HG03457 (cell line): ENCODE data around the gene HIF1A.

ENCODE experiments used
- ATAC-seq: cut with Tn5 transposase; IDR thresholded peaks from one replicate; pipeline ENCODE4 v1.9.1; 2021; ENCODE audit warnings: moderate number of reproducible peaks; ENCODE audit not compliant: unreplicated experiment

HIF1A gene

GRCh38 chr14:61672796-61673195 lies 22.5 kb upstream of the HIF1A start:
- no peak for ATAC-seq

GRCh38 chr14:61673305-61673704 lies 22.0 kb upstream of the HIF1A start:
- ATAC-seq = no peak

GRCh38 chr14:61675291-61675690 lies 20.0 kb upstream of the HIF1A start:
- no peak for ATAC-seq

DNA sequence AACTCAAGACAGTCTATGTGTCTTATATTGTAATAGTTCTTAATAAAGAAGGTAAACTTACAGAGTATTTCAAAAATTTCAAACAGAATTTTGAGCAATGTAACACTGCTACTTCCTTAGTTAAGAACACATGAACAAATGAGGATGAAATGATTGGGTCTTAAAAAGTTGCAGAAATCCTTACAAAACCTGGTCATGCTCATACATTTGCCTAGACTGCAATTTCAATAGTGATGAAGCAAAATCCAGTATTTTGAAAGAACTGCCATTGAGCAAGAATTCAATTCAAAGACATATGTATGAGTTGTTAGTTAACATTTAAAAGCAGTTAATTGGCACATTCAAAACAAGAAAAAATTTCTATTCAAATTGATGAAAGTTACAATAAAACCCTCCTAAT lies 17.8 kb upstream of the HIF1A start:
- no peak for ATAC-seq

DNA sequence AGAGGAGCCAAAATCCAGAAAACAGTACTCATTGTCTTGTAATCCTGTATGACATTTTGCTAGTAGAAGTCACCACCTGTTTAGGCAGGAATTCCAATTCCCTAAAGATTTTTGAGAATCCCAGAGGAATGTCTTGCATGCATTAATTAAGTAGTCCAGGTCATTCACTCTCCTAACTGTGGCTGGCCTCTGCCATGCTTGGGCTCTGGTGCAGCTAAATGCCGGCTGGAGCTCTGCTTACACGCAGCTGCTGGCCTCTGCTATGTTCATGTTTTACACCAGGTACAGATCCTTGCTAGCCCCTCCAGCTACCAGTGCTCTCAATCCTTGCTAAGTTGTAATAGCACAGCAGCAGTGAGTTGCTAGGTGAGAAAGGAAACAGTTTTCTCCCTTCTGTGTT lies 16.3 kb upstream of the HIF1A start:
- no peak for ATAC-seq

DNA sequence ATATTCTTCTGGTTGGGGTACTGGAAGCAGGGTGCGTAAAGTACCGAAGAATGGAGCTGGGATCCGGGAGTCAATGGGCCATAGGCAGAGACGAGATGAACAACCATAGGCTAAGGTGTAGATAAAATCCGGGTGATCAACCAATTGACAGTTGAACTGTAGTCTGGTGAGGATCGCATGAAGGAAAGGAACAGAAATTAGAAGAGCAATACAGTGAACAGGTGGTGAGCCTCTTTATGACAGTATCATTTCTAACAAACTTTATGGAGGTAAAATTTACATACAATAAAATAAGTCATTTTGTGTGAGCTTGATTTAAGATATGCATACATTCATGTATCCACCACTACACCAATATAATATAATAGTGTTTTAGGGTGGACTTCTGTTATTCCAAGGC lies 13.9 kb upstream of the HIF1A start:
- ATAC-seq = no peak

- no peak for ATAC-seq
Measured at GRCh38 chr14:61683108-61683507, 12.2 kb upstream of the HIF1A start.

DNA sequence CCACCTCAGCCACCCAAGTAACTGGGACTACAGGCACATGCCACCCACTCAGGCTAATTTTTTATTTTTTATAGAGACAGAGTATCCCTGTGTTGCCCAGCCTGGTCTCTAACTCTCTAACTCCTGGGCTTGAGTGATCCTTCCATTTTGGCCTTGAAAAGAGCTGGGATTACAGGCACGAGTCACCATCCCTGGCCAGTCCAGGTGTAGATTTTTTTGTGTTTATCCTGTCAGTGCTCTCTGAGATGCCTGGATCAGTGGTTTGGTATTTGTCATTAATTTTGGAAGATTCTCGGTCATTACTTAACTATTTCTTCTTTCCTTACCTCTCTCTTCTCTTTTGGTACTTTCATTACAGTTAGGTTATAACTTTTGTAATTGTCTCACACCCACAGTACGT lies 5.3 kb upstream of the HIF1A start:
- no peak for ATAC-seq

DNA sequence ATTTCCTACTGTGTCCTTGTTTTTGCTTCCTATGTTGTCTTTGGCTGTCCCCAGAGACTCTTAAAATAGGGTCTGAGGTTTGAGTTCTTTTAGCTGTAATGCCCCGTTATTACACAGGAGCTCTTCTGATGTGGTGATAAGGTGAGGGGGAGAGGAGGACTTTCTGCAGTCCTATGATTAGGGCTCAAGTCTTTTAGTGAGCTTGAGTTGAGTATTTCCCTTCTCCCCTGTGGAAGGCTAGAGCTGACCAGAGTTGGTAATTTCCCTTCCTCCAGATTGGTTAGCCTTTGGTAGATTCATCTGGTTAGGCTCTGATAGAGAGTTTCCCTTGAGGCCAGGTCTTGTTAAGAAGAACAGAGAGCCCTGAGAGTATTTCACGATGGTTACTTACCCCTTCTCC lies 4.3 kb upstream of the HIF1A start:
- no peak for ATAC-seq

DNA sequence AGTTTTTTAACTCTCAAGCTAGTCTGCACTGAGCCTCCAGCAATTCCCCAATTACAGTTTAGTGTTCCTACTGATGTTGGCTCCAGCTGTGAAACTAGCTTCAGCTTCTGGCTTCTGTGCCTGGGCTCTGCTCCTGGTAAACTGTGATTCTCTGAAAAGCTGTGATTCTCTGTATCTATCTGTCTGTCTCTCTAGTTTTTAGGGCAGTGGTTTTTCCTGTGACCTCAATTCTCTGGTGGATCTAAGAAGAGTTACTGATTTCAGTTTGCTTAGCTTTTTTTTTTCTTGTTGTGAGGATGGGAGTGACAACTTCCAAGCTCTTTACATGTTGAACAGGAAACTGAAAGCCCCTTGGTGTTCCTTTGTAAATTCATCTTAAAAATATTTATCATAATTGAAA lies 3.8 kb upstream of the HIF1A start:
- ATAC-seq = no peak

GRCh38 chr14:61694039-61694438 lies 1.3 kb upstream of the HIF1A start:
- ATAC-seq = no peak

DNA sequence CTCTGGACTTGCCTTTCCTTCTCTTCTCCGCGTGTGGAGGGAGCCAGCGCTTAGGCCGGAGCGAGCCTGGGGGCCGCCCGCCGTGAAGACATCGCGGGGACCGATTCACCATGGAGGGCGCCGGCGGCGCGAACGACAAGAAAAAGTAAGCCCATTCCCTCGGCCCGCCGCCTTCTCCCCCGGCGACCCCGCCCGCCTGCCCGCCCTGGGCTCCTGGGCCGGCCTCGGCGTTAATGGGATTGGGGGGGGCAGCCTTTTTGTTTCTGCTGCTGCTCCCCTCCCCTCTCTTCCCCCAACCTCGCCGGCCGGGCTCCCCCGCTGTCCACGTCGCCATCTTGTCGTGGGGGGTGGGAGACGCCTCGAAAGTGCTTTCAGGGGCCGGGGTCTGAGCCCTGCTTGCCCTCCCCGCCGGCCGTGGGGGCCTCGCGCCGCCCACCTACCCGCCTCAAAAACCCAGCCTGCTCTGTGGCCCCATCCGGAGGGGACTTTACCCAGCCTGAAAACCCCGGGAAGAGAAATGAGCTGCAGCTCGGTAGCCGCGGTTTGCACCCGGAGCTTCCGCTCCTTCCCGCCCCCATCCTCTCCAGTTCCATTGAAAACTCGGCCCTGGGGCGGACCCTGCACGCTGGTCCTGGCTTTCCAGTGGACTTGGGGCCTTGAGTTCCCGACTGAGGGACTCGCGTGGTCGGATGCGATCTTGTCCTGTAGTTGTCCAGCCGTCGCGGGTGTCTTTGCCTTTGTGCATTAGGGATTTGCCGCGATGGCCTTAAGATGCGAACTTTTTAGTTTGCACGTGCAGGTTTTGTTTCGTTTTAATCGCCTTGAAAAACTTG lies 598 bp downstream of the HIF1A start:
- ATAC-seq = peak; percentile 1

- no peak for ATAC-seq
Measured at GRCh38 chr14:61696753-61697318, 1.5 kb downstream of the HIF1A start.

GRCh38 chr14:61698206-61698980 lies 3.1 kb downstream of the HIF1A start:
- no peak for ATAC-seq

DNA sequence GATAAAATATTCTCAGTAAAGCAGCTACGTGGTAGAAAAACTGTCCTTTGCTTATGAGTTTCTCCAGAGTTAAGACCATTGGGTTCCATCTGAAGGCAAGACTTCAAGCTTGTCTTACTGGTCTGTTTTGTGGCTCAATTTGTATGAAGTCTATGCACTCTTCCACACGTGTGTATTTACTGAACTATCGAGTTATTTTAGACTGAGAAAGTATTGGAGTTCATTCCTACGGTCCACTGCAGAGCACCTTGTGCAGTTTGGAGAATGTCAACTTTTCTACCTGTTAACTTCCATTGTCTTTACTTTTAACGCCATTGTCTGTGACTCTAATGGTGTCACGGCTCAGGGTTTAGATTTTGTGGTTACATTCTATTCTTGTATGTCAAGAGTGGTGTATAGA lies 3.7 kb downstream of the HIF1A start:
- ATAC-seq = no peak

DNA sequence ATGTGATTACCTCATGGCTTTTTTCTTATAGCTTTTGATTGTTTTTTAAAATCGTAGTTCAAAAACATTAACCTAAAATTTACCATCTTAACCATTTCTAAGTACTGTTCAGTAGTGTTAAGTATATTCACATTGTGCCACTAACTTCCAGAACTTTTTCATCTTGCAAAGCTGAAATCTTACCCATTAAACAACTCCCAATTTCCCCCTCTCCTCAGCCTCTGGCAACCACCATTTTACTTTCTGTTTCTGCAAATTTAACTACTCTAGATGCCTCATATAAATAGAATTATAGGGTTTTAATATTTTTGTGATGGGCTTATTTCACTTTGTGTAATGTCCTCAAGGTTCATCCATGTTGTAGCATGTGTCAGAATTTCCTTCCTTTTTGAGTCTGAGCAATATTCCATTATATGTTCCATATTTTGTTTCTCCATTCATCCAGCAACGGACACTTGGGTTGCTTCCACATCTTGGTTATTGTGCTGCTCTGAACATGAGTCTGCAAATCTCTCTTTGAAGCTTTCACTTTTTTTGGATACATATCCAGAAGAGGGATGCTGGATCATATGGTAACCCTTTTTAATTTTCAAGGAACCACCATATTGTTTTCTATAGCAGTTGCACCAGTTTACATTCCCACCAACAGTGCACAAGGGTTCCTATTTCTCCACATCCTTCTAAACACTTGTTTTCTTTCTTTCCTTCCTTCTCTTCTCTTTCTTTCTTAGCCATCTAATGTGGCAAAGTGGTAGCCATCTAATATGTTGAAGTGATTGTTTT lies 5.0 kb downstream of the HIF1A start:
- no peak for ATAC-seq

- ATAC-seq = no peak
Measured at GRCh38 chr14:61701946-61702345, 6.6 kb downstream of the HIF1A start.

DNA sequence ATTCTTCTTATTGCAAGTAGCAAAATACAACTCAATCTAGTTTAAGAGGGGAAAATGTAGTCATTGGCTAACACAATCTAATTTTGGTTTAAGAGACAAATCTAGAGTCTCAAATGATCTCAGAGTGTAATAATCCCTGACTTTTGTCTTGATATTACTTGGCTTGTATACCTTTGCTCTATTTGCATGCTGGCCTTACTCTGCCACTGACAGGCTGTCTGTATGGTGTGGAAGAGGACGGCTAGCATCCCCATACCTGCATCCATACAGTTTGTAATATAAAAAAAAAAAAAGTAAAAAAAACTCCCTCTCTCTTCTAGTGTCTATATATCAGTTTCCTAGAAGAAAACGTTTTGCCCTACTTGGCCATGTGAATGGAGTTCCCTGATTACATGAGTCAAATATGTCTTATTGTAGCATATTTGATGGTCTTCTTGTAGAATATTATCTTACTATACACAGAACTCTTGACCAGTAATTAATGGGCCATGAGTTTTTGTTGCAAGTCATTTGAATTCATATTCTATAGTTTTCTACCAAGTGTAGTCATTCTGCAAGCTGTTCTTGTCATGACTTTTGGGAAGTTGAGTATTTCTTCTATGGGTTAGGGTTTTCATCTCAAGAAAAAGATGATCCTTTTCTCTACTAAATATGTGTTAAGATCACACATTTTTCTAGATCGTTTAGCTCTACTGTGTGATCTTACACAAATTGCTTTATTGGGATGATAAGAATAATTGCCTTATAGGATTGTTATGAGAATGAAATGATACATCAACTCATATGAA lies 8.2 kb downstream of the HIF1A start:
- ATAC-seq = no peak

DNA sequence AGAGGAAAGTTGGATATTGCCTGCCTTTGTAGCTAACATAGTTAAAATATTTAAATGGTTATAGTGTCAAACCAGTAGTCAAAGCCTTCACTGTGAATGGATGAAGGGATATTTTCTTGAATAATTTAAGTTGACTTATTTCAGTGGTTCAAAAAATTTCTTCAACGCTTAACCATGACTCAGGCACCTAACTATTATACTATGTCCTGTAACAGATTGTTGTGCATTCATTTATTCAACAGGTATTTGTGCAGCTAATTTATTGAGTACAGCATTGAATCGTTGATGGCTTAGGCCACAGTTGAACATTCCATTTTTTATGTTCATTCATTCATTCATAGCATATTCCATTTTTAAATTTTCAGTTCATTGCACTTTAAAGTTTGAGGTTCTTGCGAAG lies 9.2 kb downstream of the HIF1A start:
- ATAC-seq = no peak

- no peak for ATAC-seq
Measured at GRCh38 chr14:61705017-61705416, 9.7 kb downstream of the HIF1A start.
